Nephron progenitor cell (in vitro differentiated cells): Measurements from ENCODE around the gene LPCAT1.

Experiments
- DNase-seq: peaks from one replicate; pipeline ENCODE4 v3.0.0; 2021
- H3K27ac Mint-ChIP-seq: 2 replicates; pipeline ENCODE4 v1.8.0; 2021; ENCODE audit warnings: mild to moderate bottlenecking, moderate library complexity, mixed read lengths
- H3K27me3 Mint-ChIP-seq: 2 replicates; pipeline ENCODE4 v1.8.0; 2021; ENCODE audit warnings: mild to moderate bottlenecking, low read depth, mixed read lengths; ENCODE audit not compliant: poor library complexity
- H3K36me3 Mint-ChIP-seq: 2 replicates; pipeline ENCODE4 v1.8.0; 2021; ENCODE audit warnings: low read depth, mixed read lengths
- H3K4me1 Mint-ChIP-seq: 2 replicates; pipeline ENCODE4 v1.8.0; 2021; ENCODE audit warnings: mixed read lengths
- H3K4me3 Mint-ChIP-seq: 2 replicates; pipeline ENCODE4 v1.8.0; 2021; ENCODE audit warnings: mild to moderate bottlenecking, moderate library complexity, mixed read lengths
- H3K9me3 Mint-ChIP-seq: 2 replicates; pipeline ENCODE4 v1.8.0; 2021; ENCODE audit warnings: mild to moderate bottlenecking, moderate library complexity, mixed read lengths
- TF ChIP-seq, protein P1 (sequence below): fragments of 200-600 bp; sonication (generic); IDR thresholded peaks from 2 replicates; pipeline ENCODE4 v1.5.0; 2021; ENCODE audit warnings: antibody characterized with exemption

LPCAT1 gene

DNA sequence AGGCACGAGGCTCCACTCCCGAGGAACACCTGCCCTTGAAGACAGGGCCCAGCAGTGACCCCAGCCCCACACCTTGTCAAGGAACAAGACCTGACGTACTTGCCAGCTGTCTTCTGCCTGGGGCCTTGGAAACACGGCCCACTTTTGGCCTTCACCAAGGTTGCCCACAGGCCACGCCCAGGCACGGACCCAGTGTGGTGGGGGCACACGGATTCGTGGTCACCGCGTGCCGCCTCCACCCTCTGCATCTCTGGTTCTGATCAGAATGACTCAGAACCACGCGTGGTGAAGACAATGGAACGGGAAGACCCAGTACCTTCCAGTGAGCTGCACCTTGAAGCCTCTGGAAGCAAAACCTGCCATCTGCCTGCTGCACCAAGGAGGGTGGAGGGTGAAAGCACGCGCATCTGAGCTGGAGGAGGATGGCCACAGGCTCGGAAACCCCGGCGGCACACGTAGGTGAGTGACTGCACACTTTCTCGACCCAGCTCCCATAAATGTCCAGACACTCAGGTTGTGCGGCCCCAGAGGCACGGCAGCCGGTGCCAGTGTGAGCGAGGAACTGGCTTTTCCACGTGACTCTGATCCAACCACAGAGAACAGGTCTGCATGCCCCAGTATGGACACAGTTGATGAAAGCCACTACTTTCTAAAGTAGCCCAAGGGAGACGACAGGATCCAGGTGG lies 36.5 kb downstream of the LPCAT1 start:
- no peaks in the 10 kb centered on the region for H3K4me1 Mint-ChIP-seq
- no peaks in the 10 kb centered on the region for H3K27me3 Mint-ChIP-seq
- DNase-seq = no peak
- no peaks in the 10 kb centered on the region for H3K9me3 Mint-ChIP-seq
- H3K27ac Mint-ChIP-seq = peak overlapping the region; percentile 72
- H3K36me3 Mint-ChIP-seq = peaks cover 38% of the 10 kb centered on the region
- TF ChIP-seq, protein P1, sequence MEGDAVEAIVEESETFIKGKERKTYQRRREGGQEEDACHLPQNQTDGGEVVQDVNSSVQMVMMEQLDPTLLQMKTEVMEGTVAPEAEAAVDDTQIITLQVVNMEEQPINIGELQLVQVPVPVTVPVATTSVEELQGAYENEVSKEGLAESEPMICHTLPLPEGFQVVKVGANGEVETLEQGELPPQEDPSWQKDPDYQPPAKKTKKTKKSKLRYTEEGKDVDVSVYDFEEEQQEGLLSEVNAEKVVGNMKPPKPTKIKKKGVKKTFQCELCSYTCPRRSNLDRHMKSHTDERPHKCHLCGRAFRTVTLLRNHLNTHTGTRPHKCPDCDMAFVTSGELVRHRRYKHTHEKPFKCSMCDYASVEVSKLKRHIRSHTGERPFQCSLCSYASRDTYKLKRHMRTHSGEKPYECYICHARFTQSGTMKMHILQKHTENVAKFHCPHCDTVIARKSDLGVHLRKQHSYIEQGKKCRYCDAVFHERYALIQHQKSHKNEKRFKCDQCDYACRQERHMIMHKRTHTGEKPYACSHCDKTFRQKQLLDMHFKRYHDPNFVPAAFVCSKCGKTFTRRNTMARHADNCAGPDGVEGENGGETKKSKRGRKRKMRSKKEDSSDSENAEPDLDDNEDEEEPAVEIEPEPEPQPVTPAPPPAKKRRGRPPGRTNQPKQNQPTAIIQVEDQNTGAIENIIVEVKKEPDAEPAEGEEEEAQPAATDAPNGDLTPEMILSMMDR = no peak
- no peak overlapping the region for H3K4me3 Mint-ChIP-seq

- H3K4me1 Mint-ChIP-seq = no peaks in the 10 kb centered on the region
- TF ChIP-seq, protein P1 = no peak
- no peak overlapping the region for H3K27ac Mint-ChIP-seq
- H3K4me3 Mint-ChIP-seq = no peak overlapping the region
- H3K27me3 Mint-ChIP-seq = no peaks in the 10 kb centered on the region
- no peaks in the 10 kb centered on the region for H3K9me3 Mint-ChIP-seq
- H3K36me3 Mint-ChIP-seq = peaks cover 29% of the 10 kb centered on the region
- no peak for DNase-seq
Observed at GRCh38 chr5:1486271-1486670, 37.5 kb downstream of the LPCAT1 start.

DNA sequence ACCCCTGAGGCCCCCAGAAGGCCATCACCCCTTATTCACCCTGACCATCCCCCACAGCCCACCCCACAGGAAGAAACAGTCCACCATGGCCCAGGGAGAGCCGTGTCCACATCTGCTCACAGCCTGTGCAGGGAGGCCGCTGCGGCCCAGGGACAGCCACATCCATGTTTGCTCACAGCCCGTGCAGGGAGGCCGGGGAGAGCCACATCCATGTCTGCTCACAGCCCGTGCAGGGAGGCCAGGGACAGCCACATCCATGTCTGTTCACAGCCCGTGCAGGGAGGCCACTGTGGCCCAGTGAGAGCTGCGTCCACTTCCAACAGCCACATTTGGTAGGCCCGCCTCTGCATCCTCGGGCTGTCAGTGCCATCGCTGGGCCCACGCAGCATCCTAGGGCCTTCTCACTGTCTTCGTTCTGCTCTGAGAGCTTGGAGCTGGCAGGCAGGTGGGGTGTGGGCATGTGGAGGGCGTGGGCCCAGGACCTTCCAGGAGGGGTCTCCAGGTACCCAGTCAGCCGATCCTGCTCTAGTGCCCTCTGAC lies 38.1 kb downstream of the LPCAT1 start:
- H3K4me1 Mint-ChIP-seq = no peaks in the 10 kb centered on the region
- no peak overlapping the region for H3K4me3 Mint-ChIP-seq

DNA sequence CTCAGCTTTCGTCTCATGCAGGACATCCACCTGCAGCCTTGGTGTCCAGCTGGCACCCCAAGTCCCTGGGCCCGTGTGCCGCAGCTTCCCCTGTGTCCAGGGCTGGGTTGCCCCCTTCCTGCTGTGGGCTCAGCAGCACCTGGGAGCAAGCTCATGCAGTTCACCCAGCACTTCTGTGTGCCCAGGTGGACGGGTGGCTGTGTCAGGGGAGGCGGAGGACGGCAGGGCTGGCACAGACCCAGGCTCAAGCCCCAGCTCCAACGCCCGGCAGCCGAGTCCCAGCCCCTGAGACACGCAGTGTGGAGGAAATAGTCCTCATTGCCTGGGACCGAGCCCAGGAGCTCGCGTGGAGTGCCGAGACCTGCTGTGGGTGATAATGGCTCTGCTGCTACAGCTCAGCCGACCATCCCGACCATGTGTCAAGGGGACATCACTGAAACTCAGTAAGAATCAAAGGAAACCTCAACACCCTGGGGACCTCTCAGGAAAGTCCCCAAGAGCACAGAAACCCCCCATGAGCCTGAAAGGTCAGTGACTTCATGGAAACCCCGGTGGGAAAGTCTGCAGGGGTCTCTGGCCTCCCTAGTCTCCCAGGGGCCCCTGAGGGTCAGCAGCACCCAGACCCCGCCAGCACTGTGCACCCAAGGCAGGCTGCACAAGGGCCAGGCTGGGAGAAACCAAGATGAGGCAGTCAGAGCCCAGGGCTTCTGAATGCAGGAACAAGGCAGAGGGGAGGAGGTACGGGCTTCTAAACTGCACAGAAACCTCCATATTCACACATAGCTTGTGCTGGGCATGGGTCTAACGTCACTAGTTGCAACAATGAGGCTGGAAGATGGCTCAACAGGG lies 38.8 kb downstream of the LPCAT1 start:
- TF ChIP-seq, protein P1 = no peak
- Mint-ChIP-seq H3K4me3 (no peak overlapping the region), H3K27me3 (no peaks in the 10 kb centered on the region), H3K4me1 (no peaks in the 10 kb centered on the region), H3K27ac (no peak overlapping the region), H3K9me3 (no peaks in the 10 kb centered on the region), H3K36me3 (peaks cover 20% of the 10 kb centered on the region)
- DNase-seq = no peak

More for the DNA sequence above, 38.1 kb downstream of the LPCAT1 start:
- DNase-seq = no peak
- no peaks in the 10 kb centered on the region for H3K9me3 Mint-ChIP-seq
- no peaks in the 10 kb centered on the region for H3K27me3 Mint-ChIP-seq
- H3K36me3 Mint-ChIP-seq = peaks cover 23% of the 10 kb centered on the region
- no peak overlapping the region for H3K27ac Mint-ChIP-seq
- TF ChIP-seq, protein P1 = no peak

- TF ChIP-seq, protein P1 = no peak
- H3K4me1 Mint-ChIP-seq = no peaks in the 10 kb centered on the region
- DNase-seq = no peak
- H3K36me3 Mint-ChIP-seq = peaks cover 13% of the 10 kb centered on the region
- no peak overlapping the region for H3K4me3 Mint-ChIP-seq
- no peaks in the 10 kb centered on the region for H3K9me3 Mint-ChIP-seq
- no peaks in the 10 kb centered on the region for H3K27me3 Mint-ChIP-seq
- H3K27ac Mint-ChIP-seq = peak overlapping the region; percentile 82
Observed at GRCh38 chr5:1483856-1484729, 39.7 kb downstream of the LPCAT1 start.
